HepG2 (cell line): ENCODE results near the gene CYSTM1. TPM values are rescaled to one million over a fixed set of nuclear protein-coding genes. Genes with fewer than 3 reads are reported as not detected.

Source experiments
- GATAD1 ChIP-seq: IDR thresholded peaks from 2 replicates; pipeline ENCODE4 v1.6.1; 2016; ENCODE audit warnings: missing genetic modification reagents, missing compliant biosample characterization
- ISL2 ChIP-seq: sonication (generic); formaldehyde crosslinking; IDR thresholded peaks from 2 replicates; pipeline ENCODE4 v1.5.0; 2020; ENCODE audit warnings: missing genetic modification reagents
- MATR3 ChIP-seq: sonication (generic); formaldehyde crosslinking; IDR thresholded peaks from 2 replicates; pipeline ENCODE4 v1.4.0; 2020; ENCODE audit warnings: missing genetic modification reagents
- NFKBIZ ChIP-seq: IDR thresholded peaks from 2 replicates; pipeline ENCODE4 v1.6.1; 2018; ENCODE audit warnings: missing genetic modification reagents, missing compliant biosample characterization
- RARG ChIP-seq: sonication (generic); formaldehyde crosslinking; IDR thresholded peaks from 2 replicates; pipeline ENCODE4 v1.4.0; 2020; ENCODE audit warnings: low read depth, mild to moderate bottlenecking, missing genetic modification reagents
- SP2 ChIP-seq: sonication (generic); formaldehyde crosslinking; IDR thresholded peaks from 2 replicates; pipeline ENCODE4 v1.5.1; 2020; ENCODE audit warnings: mild to moderate bottlenecking, missing genetic modification reagents
- ZNF44 ChIP-seq: sonication (generic); formaldehyde crosslinking; IDR thresholded peaks from 2 replicates; pipeline ENCODE4 v1.5.1; 2020; ENCODE audit warnings: mild to moderate bottlenecking, missing genetic modification reagents
- ZNF75D ChIP-seq: sonication (generic); formaldehyde crosslinking; IDR thresholded peaks from 2 replicates; pipeline ENCODE4 v1.8.1; 2023; ENCODE audit warnings: missing genetic modification reagents, mild to moderate bottlenecking, borderline replicate concordance
- polyA plus RNA-seq, 8 experiments: library from polyadenylated mRNA; depleted of rRNA in 3 of 8; stranded (reverse) in 7 of 8; unstranded in 1 of 8; fragments of >200 nt; fragmentation: Illumina TruSeq in 4 of 8; extraction: Trizol in 4 of 8; gene quantifications; 2 replicates each; pipeline versions ENCODE4 v1.2.1 to v1.2.3, GENCODE V29; 2011 to 2016; ENCODE audit warnings: low read depth in 4 of 8, missing spikeins in 1 of 8, mixed read lengths in 1 of 8; ENCODE audit not compliant: insufficient read depth in 1 of 8
- total RNA-seq, 5 experiments: library from RNA; depleted of rRNA; stranded (reverse); fragments of >200 nt; fragmentation: Illumina TruSeq; extraction: Trizol; gene quantifications; 2 replicates each; pipeline ENCODE4 v1.2.3, GENCODE V29; 2016; ENCODE audit warnings: low read depth in 1 of 5
- TF ChIP-seq, protein P1 (sequence below): sonication (generic); formaldehyde crosslinking; IDR thresholded peaks from 2 replicates; pipeline ENCODE4 v1.4.0; 2020; ENCODE audit warnings: missing genetic modification reagents
- TF ChIP-seq, protein P2 (sequence below): sonication (generic); formaldehyde crosslinking; IDR thresholded peaks from 2 replicates; pipeline ENCODE4 v1.9.0; 2022; ENCODE audit warnings: low read depth, missing genetic modification reagents
- TF ChIP-seq, protein P3 (sequence below): sonication (generic); formaldehyde crosslinking; IDR thresholded peaks from 2 replicates; pipeline ENCODE4 v1.5.0; 2020; ENCODE audit warnings: missing genetic modification reagents
- TF ChIP-seq, protein P4 (sequence below): sonication (generic); formaldehyde crosslinking; IDR thresholded peaks from 2 replicates; pipeline ENCODE4 v1.4.0; 2020; ENCODE audit warnings: missing genetic modification reagents
- TF ChIP-seq, protein P5 (sequence below): sonication (generic); formaldehyde crosslinking; IDR thresholded peaks from 2 replicates; pipeline ENCODE4 v1.5.0; 2020; ENCODE audit warnings: mild to moderate bottlenecking, missing genetic modification reagents
- TF ChIP-seq, protein P6 (sequence below): sonication (generic); formaldehyde crosslinking; IDR thresholded peaks from 2 replicates; pipeline ENCODE4 v1.4.0; 2020; ENCODE audit warnings: missing genetic modification reagents, mild to moderate bottlenecking, borderline replicate concordance
- TF ChIP-seq, protein P7 (sequence below), 2 experiments: sonication (generic) in 1 of 2; formaldehyde crosslinking in 1 of 2; IDR thresholded peaks; 2 replicates each; pipeline versions ENCODE4 v1.5.1 to v1.6.1; 2011 to 2020; ENCODE audit warnings: borderline replicate concordance in 1 of 2, low read depth in 1 of 2, low read length in 1 of 2, mild to moderate bottlenecking in 1 of 2, missing genetic modification reagents in 1 of 2, moderate library complexity in 1 of 2

The CYSTM1 gene
- total and polyA plus RNA-seq, 2 of the 13 experiments (the other 11 are each of a cell fraction or from before 2014, with no cell fraction given) = 40.0 to 73.4 TPM

DNA sequence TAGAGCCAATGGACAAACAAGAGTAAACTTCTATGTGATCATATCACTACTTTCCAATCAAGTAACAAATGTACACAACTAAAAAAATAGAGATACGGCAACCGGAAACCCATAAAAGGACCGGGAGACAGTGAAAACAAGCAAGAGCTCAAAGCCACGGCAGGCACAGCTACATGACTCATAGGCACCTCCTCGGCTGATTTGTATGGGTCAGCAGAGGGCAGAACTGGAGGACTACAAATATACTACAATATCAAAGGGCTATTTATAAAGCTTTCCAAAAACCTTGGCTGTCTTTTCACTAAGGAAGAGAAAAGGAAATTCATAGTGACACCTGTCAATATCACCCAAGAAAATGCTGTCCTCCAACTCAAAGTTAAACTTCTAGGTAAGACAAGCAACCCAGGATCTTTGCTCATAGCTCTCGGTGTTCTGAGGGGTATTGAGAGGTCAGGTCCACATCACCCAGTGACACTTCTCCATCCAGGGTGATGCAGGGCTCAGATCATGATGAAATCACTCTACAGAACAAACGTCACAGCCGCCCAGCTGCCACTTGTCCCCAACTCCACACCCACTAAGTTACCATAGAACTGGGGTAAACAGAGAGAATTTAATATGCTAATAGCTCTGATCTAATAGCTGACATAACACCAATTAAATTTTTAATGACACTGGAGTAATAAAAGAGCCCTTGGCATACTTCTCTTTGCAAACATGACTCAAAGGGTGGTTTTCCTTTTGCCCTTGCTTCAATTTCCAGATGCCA is 86.6 kb downstream of the CYSTM1 start (continued):
- TF ChIP-seq, protein P1, sequence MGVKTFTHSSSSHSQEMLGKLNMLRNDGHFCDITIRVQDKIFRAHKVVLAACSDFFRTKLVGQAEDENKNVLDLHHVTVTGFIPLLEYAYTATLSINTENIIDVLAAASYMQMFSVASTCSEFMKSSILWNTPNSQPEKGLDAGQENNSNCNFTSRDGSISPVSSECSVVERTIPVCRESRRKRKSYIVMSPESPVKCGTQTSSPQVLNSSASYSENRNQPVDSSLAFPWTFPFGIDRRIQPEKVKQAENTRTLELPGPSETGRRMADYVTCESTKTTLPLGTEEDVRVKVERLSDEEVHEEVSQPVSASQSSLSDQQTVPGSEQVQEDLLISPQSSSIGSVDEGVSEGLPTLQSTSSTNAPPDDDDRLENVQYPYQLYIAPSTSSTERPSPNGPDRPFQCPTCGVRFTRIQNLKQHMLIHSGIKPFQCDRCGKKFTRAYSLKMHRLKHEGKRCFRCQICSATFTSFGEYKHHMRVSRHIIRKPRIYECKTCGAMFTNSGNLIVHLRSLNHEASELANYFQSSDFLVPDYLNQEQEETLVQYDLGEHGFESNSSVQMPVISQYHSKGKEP (CRISPR knock-in tag) = no peak
- TF ChIP-seq NFKBIZ = no peak
- TF ChIP-seq, protein P2, sequence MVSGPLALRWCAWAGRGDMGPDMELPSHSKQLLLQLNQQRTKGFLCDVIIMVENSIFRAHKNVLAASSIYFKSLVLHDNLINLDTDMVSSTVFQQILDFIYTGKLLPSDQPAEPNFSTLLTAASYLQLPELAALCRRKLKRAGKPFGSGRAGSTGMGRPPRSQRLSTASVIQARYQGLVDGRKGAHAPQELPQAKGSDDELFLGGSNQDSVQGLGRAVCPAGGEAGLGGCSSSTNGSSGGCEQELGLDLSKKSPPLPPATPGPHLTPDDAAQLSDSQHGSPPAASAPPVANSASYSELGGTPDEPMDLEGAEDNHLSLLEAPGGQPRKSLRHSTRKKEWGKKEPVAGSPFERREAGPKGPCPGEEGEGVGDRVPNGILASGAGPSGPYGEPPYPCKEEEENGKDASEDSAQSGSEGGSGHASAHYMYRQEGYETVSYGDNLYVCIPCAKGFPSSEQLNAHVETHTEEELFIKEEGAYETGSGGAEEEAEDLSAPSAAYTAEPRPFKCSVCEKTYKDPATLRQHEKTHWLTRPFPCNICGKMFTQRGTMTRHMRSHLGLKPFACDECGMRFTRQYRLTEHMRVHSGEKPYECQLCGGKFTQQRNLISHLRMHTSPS (CRISPR knock-in tag) = no peak
- no peak for TF ChIP-seq ISL2 (CRISPR knock-in tag)
- TF ChIP-seq SP2 (CRISPR knock-in tag) = no peak
- TF ChIP-seq, protein P3, sequence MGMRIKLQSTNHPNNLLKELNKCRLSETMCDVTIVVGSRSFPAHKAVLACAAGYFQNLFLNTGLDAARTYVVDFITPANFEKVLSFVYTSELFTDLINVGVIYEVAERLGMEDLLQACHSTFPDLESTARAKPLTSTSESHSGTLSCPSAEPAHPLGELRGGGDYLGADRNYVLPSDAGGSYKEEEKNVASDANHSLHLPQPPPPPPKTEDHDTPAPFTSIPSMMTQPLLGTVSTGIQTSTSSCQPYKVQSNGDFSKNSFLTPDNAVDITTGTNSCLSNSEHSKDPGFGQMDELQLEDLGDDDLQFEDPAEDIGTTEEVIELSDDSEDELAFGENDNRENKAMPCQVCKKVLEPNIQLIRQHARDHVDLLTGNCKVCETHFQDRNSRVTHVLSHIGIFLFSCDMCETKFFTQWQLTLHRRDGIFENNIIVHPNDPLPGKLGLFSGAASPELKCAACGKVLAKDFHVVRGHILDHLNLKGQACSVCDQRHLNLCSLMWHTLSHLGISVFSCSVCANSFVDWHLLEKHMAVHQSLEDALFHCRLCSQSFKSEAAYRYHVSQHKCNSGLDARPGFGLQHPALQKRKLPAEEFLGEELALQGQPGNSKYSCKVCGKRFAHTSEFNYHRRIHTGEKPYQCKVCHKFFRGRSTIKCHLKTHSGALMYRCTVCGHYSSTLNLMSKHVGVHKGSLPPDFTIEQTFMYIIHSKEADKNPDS (CRISPR knock-in tag) = no peak
- no peak for TF ChIP-seq ZNF75D (CRISPR knock-in tag)
- TF ChIP-seq, protein P4, sequence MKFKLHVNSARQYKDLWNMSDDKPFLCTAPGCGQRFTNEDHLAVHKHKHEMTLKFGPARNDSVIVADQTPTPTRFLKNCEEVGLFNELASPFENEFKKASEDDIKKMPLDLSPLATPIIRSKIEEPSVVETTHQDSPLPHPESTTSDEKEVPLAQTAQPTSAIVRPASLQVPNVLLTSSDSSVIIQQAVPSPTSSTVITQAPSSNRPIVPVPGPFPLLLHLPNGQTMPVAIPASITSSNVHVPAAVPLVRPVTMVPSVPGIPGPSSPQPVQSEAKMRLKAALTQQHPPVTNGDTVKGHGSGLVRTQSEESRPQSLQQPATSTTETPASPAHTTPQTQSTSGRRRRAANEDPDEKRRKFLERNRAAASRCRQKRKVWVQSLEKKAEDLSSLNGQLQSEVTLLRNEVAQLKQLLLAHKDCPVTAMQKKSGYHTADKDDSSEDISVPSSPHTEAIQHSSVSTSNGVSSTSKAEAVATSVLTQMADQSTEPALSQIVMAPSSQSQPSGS (CRISPR knock-in tag) = no peak
- TF ChIP-seq ZNF44 (CRISPR knock-in tag) = no peak
- TF ChIP-seq, protein P5, sequence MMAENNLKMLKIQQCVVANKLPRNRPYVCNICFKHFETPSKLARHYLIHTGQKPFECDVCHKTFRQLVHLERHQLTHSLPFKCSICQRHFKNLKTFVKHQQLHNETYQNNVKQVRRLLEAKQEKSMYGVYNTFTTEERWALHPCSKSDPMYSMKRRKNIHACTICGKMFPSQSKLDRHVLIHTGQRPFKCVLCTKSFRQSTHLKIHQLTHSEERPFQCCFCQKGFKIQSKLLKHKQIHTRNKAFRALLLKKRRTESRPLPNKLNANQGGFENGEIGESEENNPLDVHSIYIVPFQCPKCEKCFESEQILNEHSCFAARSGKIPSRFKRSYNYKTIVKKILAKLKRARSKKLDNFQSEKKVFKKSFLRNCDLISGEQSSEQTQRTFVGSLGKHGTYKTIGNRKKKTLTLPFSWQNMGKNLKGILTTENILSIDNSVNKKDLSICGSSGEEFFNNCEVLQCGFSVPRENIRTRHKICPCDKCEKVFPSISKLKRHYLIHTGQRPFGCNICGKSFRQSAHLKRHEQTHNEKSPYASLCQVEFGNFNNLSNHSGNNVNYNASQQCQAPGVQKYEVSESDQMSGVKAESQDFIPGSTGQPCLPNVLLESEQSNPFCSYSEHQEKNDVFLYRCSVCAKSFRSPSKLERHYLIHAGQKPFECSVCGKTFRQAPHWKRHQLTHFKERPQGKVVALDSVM (CRISPR knock-in tag) = no peak
- TF ChIP-seq, protein P6, sequence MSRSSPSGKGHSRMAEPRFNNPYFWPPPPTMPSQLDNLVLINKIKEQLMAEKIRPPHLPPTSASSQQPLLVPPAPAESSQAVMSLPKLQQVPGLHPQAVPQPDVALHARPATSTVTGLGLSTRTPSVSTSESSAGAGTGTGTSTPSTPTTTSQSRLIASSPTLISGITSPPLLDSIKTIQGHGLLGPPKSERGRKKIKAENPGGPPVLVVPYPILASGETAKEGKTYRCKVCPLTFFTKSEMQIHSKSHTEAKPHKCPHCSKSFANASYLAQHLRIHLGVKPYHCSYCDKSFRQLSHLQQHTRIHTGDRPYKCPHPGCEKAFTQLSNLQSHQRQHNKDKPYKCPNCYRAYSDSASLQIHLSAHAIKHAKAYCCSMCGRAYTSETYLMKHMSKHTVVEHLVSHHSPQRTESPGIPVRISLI (CRISPR knock-in tag) = peak; percentile 37; the same call in 1 of the 2 replicates
- TF ChIP-seq MATR3 (CRISPR knock-in tag) = no peak
- TF ChIP-seq, protein P7, sequence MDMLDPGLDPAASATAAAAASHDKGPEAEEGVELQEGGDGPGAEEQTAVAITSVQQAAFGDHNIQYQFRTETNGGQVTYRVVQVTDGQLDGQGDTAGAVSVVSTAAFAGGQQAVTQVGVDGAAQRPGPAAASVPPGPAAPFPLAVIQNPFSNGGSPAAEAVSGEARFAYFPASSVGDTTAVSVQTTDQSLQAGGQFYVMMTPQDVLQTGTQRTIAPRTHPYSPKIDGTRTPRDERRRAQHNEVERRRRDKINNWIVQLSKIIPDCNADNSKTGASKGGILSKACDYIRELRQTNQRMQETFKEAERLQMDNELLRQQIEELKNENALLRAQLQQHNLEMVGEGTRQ (IDR thresholded peaks at IDR 0.05; ENCODE audit: low read depth, low read length) = no peak
- TF ChIP-seq, protein P7 (CRISPR knock-in tag; IDR thresholded peaks at IDR 0.05; ENCODE audit: borderline replicate concordance) = peak; percentile 81; the same call in 1 of the 2 replicates
- no peak for TF ChIP-seq RARG (CRISPR knock-in tag)
- TF ChIP-seq GATAD1 (CRISPR knock-in tag) = no peak
